Sigmoid colon (tissue), 4 donors: ENCODE data around the gene TCTA.
A peak's percentile ranks its signal among the peaks of the same experiment; 100 is the strongest.

ENCODE experiments used
- EP300 ChIP-seq, 4 donors: sonication (generic); formaldehyde crosslinking; IDR thresholded peaks; one replicate each; pipeline ENCODE4 v1.6.1; 2017; ENCODE audit warnings: antibody characterized with exemption in 4 of 4
- POLR2A ChIP-seq, 2 donors: fragments of 450-650 bp; IDR thresholded peaks; one replicate each; pipeline ENCODE4 v1.6.1; 2016; ENCODE audit warnings: antibody characterized with exemption in 2 of 2, mild to moderate bottlenecking in 2 of 2, moderate library complexity in 2 of 2
- POLR2AphosphoS5 ChIP-seq, 4 donors: sonication (generic); formaldehyde crosslinking; IDR thresholded peaks; one replicate each; pipeline ENCODE4 v1.6.1; 2017; ENCODE audit warnings: antibody characterized with exemption in 4 of 4
- TF ChIP-seq, protein P1 (sequence below), 4 experiments: fragments of 450-650 bp in 3 of 4; fragments of 200-600 bp in 1 of 4; IDR thresholded peaks; one replicate each; pipeline ENCODE4 v1.5.1; 2016 to 2019; ENCODE audit warnings: antibody characterized with exemption in 4 of 4, mild to moderate bottlenecking in 3 of 4, moderate library complexity in 2 of 4

GRCh38 chr3:49410846-49411534 lies 1.2 kb upstream of the TCTA start:
- TF ChIP-seq, protein P1, sequence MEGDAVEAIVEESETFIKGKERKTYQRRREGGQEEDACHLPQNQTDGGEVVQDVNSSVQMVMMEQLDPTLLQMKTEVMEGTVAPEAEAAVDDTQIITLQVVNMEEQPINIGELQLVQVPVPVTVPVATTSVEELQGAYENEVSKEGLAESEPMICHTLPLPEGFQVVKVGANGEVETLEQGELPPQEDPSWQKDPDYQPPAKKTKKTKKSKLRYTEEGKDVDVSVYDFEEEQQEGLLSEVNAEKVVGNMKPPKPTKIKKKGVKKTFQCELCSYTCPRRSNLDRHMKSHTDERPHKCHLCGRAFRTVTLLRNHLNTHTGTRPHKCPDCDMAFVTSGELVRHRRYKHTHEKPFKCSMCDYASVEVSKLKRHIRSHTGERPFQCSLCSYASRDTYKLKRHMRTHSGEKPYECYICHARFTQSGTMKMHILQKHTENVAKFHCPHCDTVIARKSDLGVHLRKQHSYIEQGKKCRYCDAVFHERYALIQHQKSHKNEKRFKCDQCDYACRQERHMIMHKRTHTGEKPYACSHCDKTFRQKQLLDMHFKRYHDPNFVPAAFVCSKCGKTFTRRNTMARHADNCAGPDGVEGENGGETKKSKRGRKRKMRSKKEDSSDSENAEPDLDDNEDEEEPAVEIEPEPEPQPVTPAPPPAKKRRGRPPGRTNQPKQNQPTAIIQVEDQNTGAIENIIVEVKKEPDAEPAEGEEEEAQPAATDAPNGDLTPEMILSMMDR (IDR thresholded peaks at IDR 0.05): no peak
- no peak for TF ChIP-seq EP300 (IDR thresholded peaks at IDR 0.05)
- TF ChIP-seq POLR2A (IDR thresholded peaks at IDR 0.05): no peak
- peak in 1 of 4 donors; percentile 16 for TF ChIP-seq POLR2AphosphoS5 (IDR thresholded peaks at IDR 0.05)
